Psoas muscle (tissue), 8 donors: ENCODE measurements around the gene ZDHHC7. TPM values are rescaled to one million over a fixed set of nuclear protein-coding genes. Genes with fewer than 3 reads are reported as not detected.

Source experiments
- ATAC-seq, 4 donors: fragments of 200-7000 bp; cut with Tn5 transposase; one replicate each; pipeline ENCODE4 v1.9.1; 2020; ENCODE audit warnings: moderate library complexity in 3 of 4, mild to moderate bottlenecking in 2 of 4
- DNase-seq, 2 donors: peaks; one replicate each; pipeline ENCODE4 v3.0.0-alpha.2; 2020
- H3K27ac ChIP-seq: fragments of 200-600 bp; one replicate; pipeline ENCODE4 v1.8.0; 2022
- H3K27me3 ChIP-seq, 3 donors: fragments of 200-600 bp in 1 of 3; one replicate each; pipeline versions ENCODE4 v1.6.1 to v1.8.0; 2013 to 2022; ENCODE audit warnings: low read length in 2 of 3, mild to moderate bottlenecking in 2 of 3, moderate library complexity in 1 of 3; ENCODE audit not compliant: insufficient read depth in 3 of 3
- H3K36me3 ChIP-seq, 2 donors: fragments of 200-600 bp in 1 of 2; one replicate each; pipeline versions ENCODE4 v1.6.1 to v1.8.0; 2013 to 2022; ENCODE audit warnings: low read depth in 1 of 2, mild to moderate bottlenecking in 1 of 2, moderate library complexity in 1 of 2; ENCODE audit not compliant: insufficient read depth in 1 of 2
- H3K4me1 ChIP-seq: fragments of 200-600 bp; one replicate; pipeline ENCODE4 v1.8.0; 2022
- H3K4me3 ChIP-seq: fragments of 200-600 bp; one replicate; pipeline ENCODE4 v1.8.0; 2022; ENCODE audit warnings: mild to moderate bottlenecking
- H3K9me3 ChIP-seq: fragments of 200-600 bp; one replicate; pipeline ENCODE4 v1.8.0; 2022
- CTCF ChIP-seq: fragments of 200-600 bp; IDR thresholded peaks from one replicate; pipeline ENCODE4 v1.8.0; 2022; ENCODE audit warnings: antibody characterized with exemption
- whole genome bisulfite sequencing, 3 donors: extraction: QIAGEN DNeasy Blood & Tissue Kit; methylation state at CpG; one replicate each; pipeline versions ENCODE4 v1.1.6 to v1.1.7; 2013; 5-methylcytosine and 5-hydroxymethylcytosine counted together
- intact Hi-C, 2 donors: fragments of 100-400 bp; cut with DNase I; formaldehyde crosslinking; loops; one replicate each; pipeline versions ENCODE4 v1.11.0 to v1.14.2; 2022
- polyA plus RNA-seq, 3 donors: library from polyadenylated mRNA; stranded (reverse); fragments of 200-250 nt; gene quantifications; one replicate each; pipeline ENCODE4 v1.2.3, GENCODE V29; 2013
- total RNA-seq, 4 donors: library from RNA; stranded (reverse); fragmentation: NEBNext Ultra II Directional in 2 of 4; extraction: Animal tissue kit (Norgen Biotek cat#: 25700) in 2 of 4; gene quantifications; one replicate each; pipeline versions ENCODE4 v1.2.1 to v1.2.4, GENCODE V29; 2021 to 2023
- donor health status: healthy with polysubstance abuse.
- donor health status: DM: no; HTN: no; CAD: no; lungs with moderate emphysema.
- donor health status: Bipolar disorder and iron deficiency.
- donor health status: healthy.
- donor health status: DM: yes; HTN: yes; CAD: no.
- donor health status: DM: no; HTN: no; CAD: no.
- donor health status: DM: no; HTN: no; CAD: no.
- donor health status: DM: yes; HTN: yes; CAD: no.

The ZDHHC7 gene
- total and polyA plus RNA-seq, 7 donors: 19.7 to 96.0 (median 38.0) TPM

GRCh38 chr16:84996365-84996764 lies 15.0 kb downstream of the ZDHHC7 start:
- no peaks in the 10 kb centered on the region for H3K27me3 ChIP-seq
- intact Hi-C loops: loop anchor here in 1 of 2 donors (10.0 kb wide), 1 partner anchor 58 kb away; no protein-coding TSS in a partner anchor
- ATAC-seq (no peak), DNase-seq (peak in 1 of 2 donors; percentile 31)
- no peak for TF ChIP-seq CTCF
- peak overlapping the region; percentile 24 for H3K27ac ChIP-seq
- peaks cover 0 to 31% of the 10 kb centered on the region in 2 donors for H3K36me3 ChIP-seq
- no peak overlapping the region for H3K4me3 ChIP-seq
- 93 to 97% (median 93%) methylated on average over 11 of the region's 11 CpGs for WGBS, 3 donors
- peaks cover 35% of the 10 kb centered on the region for H3K4me1 ChIP-seq
- H3K9me3 ChIP-seq: no peaks in the 10 kb centered on the region

GRCh38 chr16:84995663-84996062 lies 15.7 kb downstream of the ZDHHC7 start:
- Histone ChIP-seq H3K27me3 (no peaks in the 10 kb centered on the region), H3K9me3 (no peaks in the 10 kb centered on the region), H3K27ac (peak overlapping the region; percentile 78), H3K4me1 (peaks cover 35% of the 10 kb centered on the region), H3K36me3 (peaks cover 0 to 34% of the 10 kb centered on the region in 2 donors), H3K4me3 (no peak overlapping the region)
- ATAC-seq (peak; percentile 36 to 77 (median 54)), DNase-seq (peak in 1 of 2 donors; percentile 75)
- intact Hi-C loops: loop anchor here in 1 of 2 donors (10.0 kb wide), 1 partner anchor 59 kb away; no protein-coding TSS in a partner anchor
- no peak for TF ChIP-seq CTCF
- WGBS, 3 donors: 63 to 87% (median 82%) methylated on average over 8 of the region's 8 CpGs

- peak in 1 of 2 donors; percentile 49 for DNase-seq
- H3K27ac ChIP-seq: peak overlapping the region; percentile 78
These were observed 17.4 kb downstream of the ZDHHC7 start for GRCh38 chr16:84993926-84994325.

GRCh38 chr16:84992717-84993075 lies 18.6 kb downstream of the ZDHHC7 start:
- Histone ChIP-seq H3K4me3 (no peak overlapping the region), H3K4me1 (peaks cover 33% of the 10 kb centered on the region), H3K36me3 (peaks cover 0 to 64% of the 10 kb centered on the region in 2 donors), H3K27ac (no peak overlapping the region), H3K9me3 (no peaks in the 10 kb centered on the region), H3K27me3 (no peaks in the 10 kb centered on the region)
- 57 to 70% (median 61%) methylated on average over 3 of the region's 3 CpGs for WGBS, 3 donors
- DNase-seq (no peak), ATAC-seq (no peak)
- no peak for TF ChIP-seq CTCF
- intact Hi-C loops: loop anchor here in 1 of 2 donors (10.0 kb wide), 1 partner anchor 62 kb away; no protein-coding TSS in a partner anchor

More at GRCh38 chr16:84993926-84994325, 17.4 kb downstream of the ZDHHC7 start:
- TF ChIP-seq CTCF: no peak
- no peak for ATAC-seq
- Histone ChIP-seq H3K27me3 (no peaks in the 10 kb centered on the region), H3K9me3 (no peaks in the 10 kb centered on the region), H3K4me3 (no peak overlapping the region), H3K36me3 (peaks cover 0 to 52% of the 10 kb centered on the region in 2 donors), H3K4me1 (peaks cover 32% of the 10 kb centered on the region)
- WGBS, 3 donors: 95 to 97% (median 95%) methylated on average over 8 of the region's 8 CpGs
- intact Hi-C loops: loop anchor here in 1 of 2 donors (10.0 kb wide), 1 partner anchor 61 kb away; no protein-coding TSS in a partner anchor

- Histone ChIP-seq H3K4me1 (peaks cover 47% of the 10 kb centered on the region), H3K27me3 (no peaks in the 10 kb centered on the region), H3K36me3 (peaks cover 0 to 78% of the 10 kb centered on the region in 2 donors), H3K27ac (no peak overlapping the region), H3K9me3 (no peaks in the 10 kb centered on the region), H3K4me3 (no peak overlapping the region)
- WGBS, 3 donors: 92 to 93% (median 93%) methylated on average over 9 of the region's 9 CpGs
- no peak for ATAC-seq
- peak in 1 of 2 donors; percentile 14 for DNase-seq
- intact Hi-C loops: loop anchor here in 1 of 2 donors (10.0 kb wide), 1 partner anchor 64 kb away; no protein-coding TSS in a partner anchor
- TF ChIP-seq CTCF: no peak
These were observed 20.6 kb downstream of the ZDHHC7 start for GRCh38 chr16:84990782-84991181.
